GM19324 (cell line): Measurements from ENCODE around the gene CHMP4A.

ENCODE experiments used
- ATAC-seq: cut with Tn5 transposase; IDR thresholded peaks from one replicate; pipeline ENCODE4 v1.9.1; 2021; ENCODE audit warnings: mild to moderate bottlenecking, moderate library complexity; ENCODE audit not compliant: unreplicated experiment, low FRiP score

The CHMP4A gene

DNA sequence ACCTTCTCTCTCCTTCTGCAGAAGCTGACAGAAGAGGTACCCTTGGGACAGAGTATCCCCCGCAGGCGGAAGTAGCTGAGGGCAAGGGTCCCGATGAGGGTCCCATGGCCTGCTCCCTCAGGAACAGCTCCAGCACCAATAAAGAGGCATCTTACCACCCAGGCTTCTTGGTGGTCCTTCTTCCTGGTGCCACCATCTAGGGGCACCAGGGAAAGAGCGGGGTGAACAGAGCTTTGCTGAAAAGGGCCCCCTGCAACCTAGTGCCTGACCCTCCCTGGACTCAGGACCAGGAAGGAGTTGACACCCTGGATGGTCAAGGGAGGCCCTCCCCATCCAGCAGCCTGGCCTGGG, 52.8 kb downstream of the CHMP4A start:
- ATAC-seq = no peak

DNA sequence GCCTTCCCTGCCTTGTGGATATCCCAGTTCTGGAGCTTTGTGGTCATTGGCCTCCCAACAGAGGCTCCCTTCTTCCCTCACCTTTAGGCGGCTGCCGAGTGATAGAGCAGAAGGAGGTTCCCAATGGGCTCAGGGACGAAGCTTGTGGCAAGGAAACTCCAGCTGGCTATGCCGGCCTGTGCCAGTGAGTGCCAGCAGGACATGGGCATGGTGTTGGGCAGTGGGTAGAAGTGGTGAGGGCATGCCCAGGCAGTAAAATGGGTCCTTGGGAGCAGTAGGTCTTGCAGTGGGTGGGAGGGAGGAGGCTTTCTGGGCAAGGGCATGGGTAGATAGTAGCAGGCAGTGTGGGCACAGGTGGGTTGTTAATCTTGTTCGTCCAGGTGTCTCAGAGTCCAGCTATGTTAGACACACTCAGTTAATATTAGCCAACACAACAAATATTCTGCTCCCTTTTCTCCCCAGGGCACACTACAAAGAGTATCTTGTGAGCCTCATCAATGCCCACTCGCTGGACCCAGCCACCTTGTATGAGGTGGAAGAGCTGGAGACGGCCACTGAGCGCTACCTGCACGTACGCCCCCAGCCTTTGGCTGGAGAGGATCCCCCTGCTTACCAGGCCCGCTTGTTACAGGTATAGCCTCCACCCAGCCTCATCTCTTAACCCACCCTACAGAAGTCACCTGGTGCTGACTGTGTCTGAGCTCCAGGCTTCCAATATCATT, 53.4 kb downstream of the CHMP4A start:
- ATAC-seq = no peak
